HCT116 (cell line): ENCODE data around the gene CTXN2. TPM values are rescaled to one million over a fixed set of nuclear protein-coding genes. Genes with fewer than 3 reads are reported as not detected.

Experiments
- ATAC-seq: fragments of 200-7000 bp; cut with Tn5 transposase; 2 replicates; pipeline ENCODE4 v1.9.1; 2020; ENCODE audit warnings: mild to moderate bottlenecking, moderate library complexity
- BruUV-seq: library from RNA; stranded (reverse); fragments of 400-500 nt; replicated peaks from 2 replicates; lab custom pipeline; 2021; lab: Mats Ljungman, UMichigan
- CTCF ChIA-PET: fragments of 300-600 bp; sonication (Branson Sonifier 250); formaldehyde crosslinking; loops from one replicate; lab custom pipeline; 2021; ENCODE audit warnings: antibody characterized with exemption; lab: Charles Lee
- POLR2A ChIA-PET: fragments of 300-600, 350-600 bp; sonication (Branson Sonifier 250); formaldehyde crosslinking; loops from one replicate; lab custom pipeline; 2021; ENCODE audit warnings: antibody characterized with exemption; lab: Charles Lee
- RAD21 ChIA-PET, 2 experiments: fragments of 300-600 bp; sonication (Branson Sonifier 250); formaldehyde crosslinking; loops; one replicate each; lab custom pipeline; 2023; ENCODE audit warnings: low total read pairs in 2 of 2; ENCODE audit not compliant: uncharacterized antibody in 2 of 2, unreplicated experiment in 2 of 2, low non-redundant PET in 1 of 2; lab: Charles Lee
- DNase-seq: peaks from one replicate; pipeline ENCODE4 v3.0.0-alpha.2; 2010; ENCODE audit warnings: low read depth, low spot score
- H2AFZ ChIP-seq: fragments of 200-600 bp; shearing (Covaris generic), sonication (generic); 2 replicates; pipeline ENCODE4 v1.6.1; 2017; ENCODE audit warnings: low read depth, mixed run types, mixed read lengths, antibody characterized with exemption, low read length; ENCODE audit not compliant: poor library complexity, severe bottlenecking
- H3K27ac ChIP-seq: 2 replicates; pipeline ENCODE4 v1.5.1; 2012; ENCODE audit warnings: low read depth, low read length
- H3K27me3 ChIP-seq: fragments of 200-600 bp; sonication (generic); 2 replicates; pipeline ENCODE4 v1.6.1; 2016; ENCODE audit warnings: mixed run types, low read length, mixed read lengths; ENCODE audit not compliant: insufficient read depth
- H3K36me3 ChIP-seq, 2 experiments: fragments of 200-500 bp in 1 of 2; fragments of 200-600 bp in 1 of 2; sonication (Bioruptor generic) in 1 of 2; sonication (generic) in 1 of 2; 2 replicates each; pipeline versions ENCODE4 v1.5.1 to v1.6.1; 2014 to 2016; ENCODE audit warnings: low read length in 2 of 2, inconsistent platforms in 1 of 2, mixed read lengths in 1 of 2, mixed run types in 1 of 2; ENCODE audit not compliant: insufficient read depth in 2 of 2, control insufficient read depth in 1 of 2
- H3K4me1 ChIP-seq, 2 experiments: fragments of 200-600 bp in 1 of 2; sonication (generic) in 1 of 2; 2 replicates each; pipeline versions ENCODE4 v1.5.1 to v1.6.1; 2012 to 2017; ENCODE audit warnings: low read length in 2 of 2, inconsistent platforms in 1 of 2, mild to moderate bottlenecking in 1 of 2, mixed read lengths in 1 of 2, mixed run types in 1 of 2, moderate library complexity in 1 of 2; ENCODE audit not compliant: insufficient read depth in 2 of 2, control insufficient read depth in 1 of 2
- H3K4me2 ChIP-seq: fragments of 200-600 bp; sonication (generic); 2 replicates; pipeline ENCODE4 v1.6.1; 2017; ENCODE audit warnings: mixed run types, low read length, mixed read lengths
- H3K4me3 ChIP-seq, 2 experiments: fragments of 200-600 bp in 1 of 2; sonication (generic) in 1 of 2; replicated peaks in 1 of 2; 2 replicates each; pipeline ENCODE4 v1.5.1; 2011 to 2016; ENCODE audit warnings: low read length in 2 of 2, control low read depth in 1 of 2, low read depth in 1 of 2, mild to moderate bottlenecking in 1 of 2, mixed read lengths in 1 of 2, mixed run types in 1 of 2
- H3K79me2 ChIP-seq: fragments of 200-600 bp; sonication (generic); 2 replicates; pipeline ENCODE4 v1.6.1; 2017; ENCODE audit warnings: mild to moderate bottlenecking, mixed run types, low read length, moderate library complexity, mixed read lengths; ENCODE audit not compliant: insufficient read depth
- H3K9ac ChIP-seq: fragments of 200-600 bp; sonication (generic); 2 replicates; pipeline ENCODE4 v1.6.1; 2016; ENCODE audit warnings: low read length, mixed read lengths
- H3K9me2 ChIP-seq: fragments of 200-600 bp; sonication (generic), shearing (Covaris generic); 2 replicates; pipeline ENCODE4 v1.6.1; 2017; ENCODE audit warnings: mixed run types, mild to moderate bottlenecking, moderate library complexity; ENCODE audit not compliant: insufficient read depth
- H3K9me3 ChIP-seq, 2 experiments: fragments of 200-500 bp in 1 of 2; fragments of 200-600 bp in 1 of 2; sonication (Bioruptor generic) in 1 of 2; sonication (generic) in 1 of 2; 2 replicates each; pipeline ENCODE4 v1.6.1; 2014 to 2017; ENCODE audit warnings: low read length in 2 of 2, mixed read lengths in 2 of 2, inconsistent platforms in 1 of 2, low read depth in 1 of 2, mild to moderate bottlenecking in 1 of 2, mixed run types in 1 of 2, moderate library complexity in 1 of 2; ENCODE audit not compliant: control insufficient read depth in 1 of 2, insufficient read depth in 1 of 2
- H4K20me1 ChIP-seq: fragments of 200-600 bp; sonication (generic), shearing (Covaris generic); 2 replicates; pipeline ENCODE4 v1.6.1; 2017; ENCODE audit warnings: mixed run types, mild to moderate bottlenecking, moderate library complexity; ENCODE audit not compliant: insufficient read depth
- ATF3 ChIP-seq: IDR thresholded peaks from 2 replicates; pipeline ENCODE4 v1.6.1; 2012
- CBX3 ChIP-seq: IDR thresholded peaks from 2 replicates; pipeline ENCODE4 v1.6.1; 2012; ENCODE audit warnings: low read depth
- CEBPB ChIP-seq: IDR thresholded peaks from 2 replicates; pipeline ENCODE4 v1.6.1; 2012; ENCODE audit warnings: low read depth
- EGR1 ChIP-seq: IDR thresholded peaks from 2 replicates; pipeline ENCODE4 v1.6.1; 2012; ENCODE audit warnings: low read depth
- EZH2 ChIP-seq: fragments of 200-600 bp; sonication (generic); IDR thresholded peaks from 2 replicates; pipeline ENCODE4 v1.6.1; 2017; ENCODE audit warnings: antibody characterized with exemption, mixed run types
- EZH2phosphoT487 ChIP-seq: fragments of 200-600 bp; IDR thresholded peaks from 2 replicates; pipeline ENCODE4 v1.6.1; 2018; ENCODE audit warnings: antibody characterized with exemption, borderline replicate concordance
- FOSL1 ChIP-seq: IDR thresholded peaks from 2 replicates; pipeline ENCODE4 v1.6.1; 2012; ENCODE audit warnings: low read depth
- MAX ChIP-seq: IDR thresholded peaks from 2 replicates; pipeline ENCODE4 v1.6.1; 2012
- SIN3A ChIP-seq: IDR thresholded peaks from 2 replicates; pipeline ENCODE4 v1.6.1; 2012; ENCODE audit warnings: low read depth
- SP1 ChIP-seq: IDR thresholded peaks from 2 replicates; pipeline ENCODE4 v1.6.1; 2012; ENCODE audit warnings: low read depth
- SRF ChIP-seq: IDR thresholded peaks from 2 replicates; pipeline ENCODE4 v1.6.1; 2012; ENCODE audit warnings: low read depth
- YY1 ChIP-seq: IDR thresholded peaks from 2 replicates; pipeline ENCODE4 v1.6.1; 2011; ENCODE audit warnings: low read length, low read depth, moderate library complexity, mild to moderate bottlenecking; ENCODE audit not compliant: insufficient replicate concordance; ENCODE audit errors: extremely low read depth
- ZNF274 ChIP-seq: fragments of 200-500 bp; sonication (Bioruptor generic); IDR thresholded peaks from 2 replicates; pipeline ENCODE4 v1.6.1; 2014; ENCODE audit warnings: mild to moderate bottlenecking, low read depth, low read length, inconsistent platforms
- intact Hi-C: fragments of 100-400 bp; cut with micrococcal nuclease; formaldehyde crosslinking; loops from 2 replicates; pipeline ENCODE4 v1.10.0; 2022
- total RNA-seq: library from RNA; stranded (reverse); gene quantifications from one replicate; pipeline ENCODE4 v1.2.1, GENCODE V29; 2021; ENCODE audit not compliant: unreplicated experiment
- TF ChIP-seq, protein P1 (sequence below): IDR thresholded peaks from 2 replicates; pipeline ENCODE4 v1.6.1; 2012; ENCODE audit warnings: low read depth
- TF ChIP-seq, protein P2 (sequence below), 3 experiments: fragments of 200-600 bp in 1 of 3; sonication (generic) in 1 of 3; IDR thresholded peaks in 2 of 3; conservative IDR thresholded peaks in 1 of 3; 2 replicates each; pipeline ENCODE4 v1.5.1; 2012 to 2017; ENCODE audit warnings: low read depth in 2 of 3, low read length in 2 of 3, antibody characterized with exemption in 1 of 3, borderline replicate concordance in 1 of 3, control low read depth in 1 of 3, mild to moderate bottlenecking in 1 of 3, mixed read lengths in 1 of 3, mixed run types in 1 of 3, moderate library complexity in 1 of 3; ENCODE audit not compliant: insufficient read depth in 1 of 3

Gene CTXN2
- total RNA-seq, 1 experiment from 2014 or later = not detected

GRCh38 chr15:48176957-48177356, 14.5 kb upstream of the CTXN2 start:
- H3K36me3 ChIP-seq = no peaks in the 10 kb centered on the region
- H3K79me2 ChIP-seq = no peaks in the 10 kb centered on the region
- no peak overlapping the region for H3K27ac ChIP-seq
- H3K4me2 ChIP-seq = no peak overlapping the region
- H3K4me1 ChIP-seq = no peaks in the 10 kb centered on the region
- ATAC-seq (no peak), DNase-seq (no peak)
- H2AFZ ChIP-seq = no peak overlapping the region
- no peaks in the 10 kb centered on the region for H3K27me3 ChIP-seq
- H4K20me1 ChIP-seq = no peaks in the 10 kb centered on the region
- H3K9me2 ChIP-seq = no peaks in the 10 kb centered on the region
- intact Hi-C loops = no loop called here
- POLR2A ChIA-PET = no interaction called here
- CTCF ChIA-PET = no interaction called here
- H3K4me3 ChIP-seq = no peak overlapping the region
- no peak for TF ChIP-seq MAX
- TF ChIP-seq EGR1 = no peak
- no peak for TF ChIP-seq CEBPB
- no peak for TF ChIP-seq CBX3
- no TSS peak for BruUV-seq
- no peaks in the 10 kb centered on the region for H3K9me3 ChIP-seq
- no peak overlapping the region for H3K9ac ChIP-seq
- RAD21 ChIA-PET = no interaction called here

DNA sequence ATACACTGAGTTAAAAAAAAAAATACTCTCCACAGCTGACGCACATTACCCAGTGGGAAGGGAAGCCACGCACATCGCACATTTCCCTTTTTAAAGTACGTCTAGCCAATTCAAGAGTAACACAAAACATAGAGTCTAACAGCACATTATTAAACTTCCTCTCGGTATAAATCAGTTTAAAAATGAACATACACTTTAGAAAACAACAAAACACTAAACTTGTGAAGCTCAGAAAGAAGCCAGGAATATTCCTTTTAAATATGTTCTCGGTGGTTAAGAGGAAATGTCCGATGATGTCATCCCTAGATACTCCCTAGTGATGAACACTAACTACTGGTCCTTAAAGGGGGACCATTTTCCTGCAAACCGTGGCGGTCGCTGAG, 14.1 kb upstream of the CTXN2 start:
- Histone ChIP-seq H3K79me2 (no peaks in the 10 kb centered on the region), H3K27me3 (no peaks in the 10 kb centered on the region), H2AFZ (no peak overlapping the region), H3K4me1 (no peaks in the 10 kb centered on the region), H3K9me2 (no peaks in the 10 kb centered on the region)
- no peak for ATAC-seq
- TF ChIP-seq, protein P1, sequence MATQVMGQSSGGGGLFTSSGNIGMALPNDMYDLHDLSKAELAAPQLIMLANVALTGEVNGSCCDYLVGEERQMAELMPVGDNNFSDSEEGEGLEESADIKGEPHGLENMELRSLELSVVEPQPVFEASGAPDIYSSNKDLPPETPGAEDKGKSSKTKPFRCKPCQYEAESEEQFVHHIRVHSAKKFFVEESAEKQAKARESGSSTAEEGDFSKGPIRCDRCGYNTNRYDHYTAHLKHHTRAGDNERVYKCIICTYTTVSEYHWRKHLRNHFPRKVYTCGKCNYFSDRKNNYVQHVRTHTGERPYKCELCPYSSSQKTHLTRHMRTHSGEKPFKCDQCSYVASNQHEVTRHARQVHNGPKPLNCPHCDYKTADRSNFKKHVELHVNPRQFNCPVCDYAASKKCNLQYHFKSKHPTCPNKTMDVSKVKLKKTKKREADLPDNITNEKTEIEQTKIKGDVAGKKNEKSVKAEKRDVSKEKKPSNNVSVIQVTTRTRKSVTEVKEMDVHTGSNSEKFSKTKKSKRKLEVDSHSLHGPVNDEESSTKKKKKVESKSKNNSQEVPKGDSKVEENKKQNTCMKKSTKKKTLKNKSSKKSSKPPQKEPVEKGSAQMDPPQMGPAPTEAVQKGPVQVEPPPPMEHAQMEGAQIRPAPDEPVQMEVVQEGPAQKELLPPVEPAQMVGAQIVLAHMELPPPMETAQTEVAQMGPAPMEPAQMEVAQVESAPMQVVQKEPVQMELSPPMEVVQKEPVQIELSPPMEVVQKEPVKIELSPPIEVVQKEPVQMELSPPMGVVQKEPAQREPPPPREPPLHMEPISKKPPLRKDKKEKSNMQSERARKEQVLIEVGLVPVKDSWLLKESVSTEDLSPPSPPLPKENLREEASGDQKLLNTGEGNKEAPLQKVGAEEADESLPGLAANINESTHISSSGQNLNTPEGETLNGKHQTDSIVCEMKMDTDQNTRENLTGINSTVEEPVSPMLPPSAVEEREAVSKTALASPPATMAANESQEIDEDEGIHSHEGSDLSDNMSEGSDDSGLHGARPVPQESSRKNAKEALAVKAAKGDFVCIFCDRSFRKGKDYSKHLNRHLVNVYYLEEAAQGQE = no peak
- TF ChIP-seq, protein P2, sequence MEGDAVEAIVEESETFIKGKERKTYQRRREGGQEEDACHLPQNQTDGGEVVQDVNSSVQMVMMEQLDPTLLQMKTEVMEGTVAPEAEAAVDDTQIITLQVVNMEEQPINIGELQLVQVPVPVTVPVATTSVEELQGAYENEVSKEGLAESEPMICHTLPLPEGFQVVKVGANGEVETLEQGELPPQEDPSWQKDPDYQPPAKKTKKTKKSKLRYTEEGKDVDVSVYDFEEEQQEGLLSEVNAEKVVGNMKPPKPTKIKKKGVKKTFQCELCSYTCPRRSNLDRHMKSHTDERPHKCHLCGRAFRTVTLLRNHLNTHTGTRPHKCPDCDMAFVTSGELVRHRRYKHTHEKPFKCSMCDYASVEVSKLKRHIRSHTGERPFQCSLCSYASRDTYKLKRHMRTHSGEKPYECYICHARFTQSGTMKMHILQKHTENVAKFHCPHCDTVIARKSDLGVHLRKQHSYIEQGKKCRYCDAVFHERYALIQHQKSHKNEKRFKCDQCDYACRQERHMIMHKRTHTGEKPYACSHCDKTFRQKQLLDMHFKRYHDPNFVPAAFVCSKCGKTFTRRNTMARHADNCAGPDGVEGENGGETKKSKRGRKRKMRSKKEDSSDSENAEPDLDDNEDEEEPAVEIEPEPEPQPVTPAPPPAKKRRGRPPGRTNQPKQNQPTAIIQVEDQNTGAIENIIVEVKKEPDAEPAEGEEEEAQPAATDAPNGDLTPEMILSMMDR (IDR thresholded peaks at IDR 0.05 in 2 of 3, conservative IDR thresholded peaks at IDR 0.05 in 1 of 3; ENCODE audit: borderline replicate concordance in 1 of 3, insufficient read depth in 1 of 3, low read depth in 2 of 3, low read length in 2 of 3) = no peak
- TF ChIP-seq SP1 (no peak), EZH2phosphoT487 (no peak), CEBPB (no peak), ATF3 (no peak), EZH2 (no peak), FOSL1 (no peak), YY1 (no peak), SRF (no peak), SIN3A (no peak), ZNF274 (no peak)
- TF ChIP-seq, all 23 proteins: peak for 0
- CTCF ChIA-PET = no interaction called here
- Histone ChIP-seq H3K36me3 (no peaks in the 10 kb centered on the region), H3K4me2 (no peak overlapping the region), H3K9ac (no peak overlapping the region), H3K4me3 (no peak overlapping the region), H3K27ac (no peak overlapping the region), H4K20me1 (no peaks in the 10 kb centered on the region), H3K9me3 (no peaks in the 10 kb centered on the region)
- RAD21 ChIA-PET = no interaction called here
- BruUV-seq = no TSS peak
- no peak for DNase-seq
- POLR2A ChIA-PET = no interaction called here
- intact Hi-C loops = no loop called here
